IPS DF 4.7 (cell line): ENCODE results near the gene MAPK12.

Experiments
- DNase-seq: peaks from one replicate; pipeline ENCODE4 v3.0.0-alpha.2; 2013; ENCODE audit warnings: low spot score; ENCODE audit errors: extremely low read depth

MAPK12 gene

DNA sequence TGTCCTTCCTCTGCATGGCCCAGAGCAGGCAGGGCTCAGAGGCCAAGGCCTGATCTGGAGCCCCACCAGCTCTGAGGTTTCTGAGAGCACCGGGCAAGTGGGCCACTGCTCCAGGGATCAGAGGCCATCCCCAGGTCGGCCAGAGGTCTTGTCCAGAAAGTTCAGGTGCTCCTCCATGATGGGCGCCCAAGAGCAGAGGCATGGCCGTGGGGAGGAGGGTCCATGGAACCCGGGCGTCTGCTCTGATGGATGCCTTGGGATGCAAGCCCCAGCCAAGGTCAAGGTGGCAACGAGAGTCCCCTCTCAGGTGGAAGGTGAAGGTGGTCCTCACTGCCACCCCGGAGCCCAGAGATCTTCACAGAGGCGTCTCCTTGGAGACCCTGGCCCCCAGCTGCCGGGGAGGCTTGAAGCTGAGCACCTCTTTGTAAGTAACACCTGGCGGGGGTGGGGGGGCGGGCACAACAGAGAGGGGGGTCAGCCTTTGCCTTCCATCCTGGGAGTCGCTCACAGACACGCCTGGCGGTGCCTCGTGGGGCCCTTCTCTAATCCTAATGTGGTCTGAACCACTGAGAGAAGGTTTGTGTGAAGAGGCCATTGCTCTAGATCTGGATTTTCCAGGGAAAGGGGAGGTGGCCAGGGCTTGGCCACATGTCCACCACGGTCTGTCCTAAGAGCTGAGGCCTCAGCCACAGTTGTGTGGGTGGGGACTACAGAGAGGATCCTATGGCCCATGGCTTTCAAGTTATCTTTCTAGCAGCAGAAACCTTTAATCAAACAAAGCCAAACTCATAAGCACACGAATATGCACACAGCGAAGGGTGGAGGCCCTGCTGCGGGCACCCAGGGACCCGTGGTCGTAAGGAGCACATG is 8.2 kb downstream of the MAPK12 start:
- no peak for DNase-seq

DNA sequence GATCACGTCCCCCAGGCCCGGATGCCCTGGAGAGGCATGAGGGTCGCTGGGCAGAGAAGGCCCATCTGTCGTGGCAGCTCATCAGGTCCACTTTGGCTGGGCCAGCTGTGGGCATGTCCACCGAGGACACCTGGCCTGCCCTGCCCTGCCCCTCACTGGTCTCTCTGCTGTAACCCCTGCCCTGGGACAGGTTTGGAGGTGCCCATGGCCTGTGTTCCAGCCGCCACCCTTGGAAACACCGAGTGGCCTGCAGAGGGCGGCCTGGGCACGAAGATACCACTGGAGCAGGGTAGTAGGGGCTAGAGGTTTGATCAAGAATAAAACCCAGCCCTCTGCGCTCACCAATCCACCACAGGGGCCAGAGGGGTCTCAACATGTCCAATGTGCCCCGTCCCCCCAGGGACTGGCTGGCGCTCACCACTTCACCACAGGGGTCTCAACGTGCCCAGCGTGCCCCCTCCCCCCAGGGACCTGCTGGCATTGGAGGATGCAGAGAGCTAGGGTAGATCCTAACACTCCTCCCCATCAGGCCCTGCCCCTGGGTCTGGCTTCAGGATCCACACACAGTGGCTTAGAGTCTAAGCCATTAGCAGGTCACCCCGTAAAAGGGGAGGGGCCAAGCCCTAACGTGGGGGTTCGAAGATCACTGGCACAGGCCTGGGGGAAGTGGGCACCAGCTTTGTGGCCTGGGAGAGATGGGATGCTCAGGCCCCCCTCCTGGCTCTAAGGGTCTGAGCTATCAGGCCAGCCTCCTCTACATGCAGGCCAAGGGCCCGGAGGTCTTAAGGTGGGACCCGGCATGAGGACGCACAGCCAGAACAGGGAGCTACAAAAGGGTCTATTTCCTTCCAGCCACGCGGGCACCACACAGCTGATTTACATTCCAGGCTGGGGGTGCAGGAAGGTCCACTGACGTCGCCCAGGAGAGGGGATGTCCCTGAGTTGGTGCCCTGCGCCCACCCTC is 9.1 kb downstream of the MAPK12 start:
- no peak for DNase-seq

DNA sequence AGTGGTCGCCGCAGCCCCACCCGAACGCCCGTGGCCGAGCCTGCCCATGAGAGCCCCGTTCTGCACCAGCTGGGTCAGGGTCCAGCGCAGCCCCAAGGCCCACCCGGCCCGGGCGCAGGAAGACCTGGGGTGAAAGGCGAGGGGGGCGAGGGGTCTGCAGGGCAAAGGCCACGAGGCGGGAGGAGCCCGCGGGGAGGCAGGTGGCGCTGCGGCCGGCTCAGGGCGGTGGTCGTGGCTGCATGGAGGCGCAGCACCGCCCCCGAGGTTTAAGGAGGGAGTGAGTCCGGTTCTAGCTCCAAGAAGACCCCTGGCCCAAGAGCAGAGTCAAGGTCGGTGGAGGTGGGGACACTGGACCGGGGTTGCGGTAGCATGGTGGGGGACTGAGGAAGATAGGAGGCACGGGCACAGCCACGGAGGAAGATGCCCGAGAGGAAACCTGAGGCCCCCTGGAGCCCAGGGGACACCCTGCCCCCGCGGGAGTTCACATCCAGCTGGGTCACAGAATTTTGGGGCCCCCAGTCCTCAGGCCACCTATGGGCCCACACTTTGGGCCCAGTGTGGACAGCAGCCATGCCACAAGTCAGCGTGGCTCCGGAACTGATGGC is 9.9 kb downstream of the MAPK12 start:
- DNase-seq = no peak

DNA sequence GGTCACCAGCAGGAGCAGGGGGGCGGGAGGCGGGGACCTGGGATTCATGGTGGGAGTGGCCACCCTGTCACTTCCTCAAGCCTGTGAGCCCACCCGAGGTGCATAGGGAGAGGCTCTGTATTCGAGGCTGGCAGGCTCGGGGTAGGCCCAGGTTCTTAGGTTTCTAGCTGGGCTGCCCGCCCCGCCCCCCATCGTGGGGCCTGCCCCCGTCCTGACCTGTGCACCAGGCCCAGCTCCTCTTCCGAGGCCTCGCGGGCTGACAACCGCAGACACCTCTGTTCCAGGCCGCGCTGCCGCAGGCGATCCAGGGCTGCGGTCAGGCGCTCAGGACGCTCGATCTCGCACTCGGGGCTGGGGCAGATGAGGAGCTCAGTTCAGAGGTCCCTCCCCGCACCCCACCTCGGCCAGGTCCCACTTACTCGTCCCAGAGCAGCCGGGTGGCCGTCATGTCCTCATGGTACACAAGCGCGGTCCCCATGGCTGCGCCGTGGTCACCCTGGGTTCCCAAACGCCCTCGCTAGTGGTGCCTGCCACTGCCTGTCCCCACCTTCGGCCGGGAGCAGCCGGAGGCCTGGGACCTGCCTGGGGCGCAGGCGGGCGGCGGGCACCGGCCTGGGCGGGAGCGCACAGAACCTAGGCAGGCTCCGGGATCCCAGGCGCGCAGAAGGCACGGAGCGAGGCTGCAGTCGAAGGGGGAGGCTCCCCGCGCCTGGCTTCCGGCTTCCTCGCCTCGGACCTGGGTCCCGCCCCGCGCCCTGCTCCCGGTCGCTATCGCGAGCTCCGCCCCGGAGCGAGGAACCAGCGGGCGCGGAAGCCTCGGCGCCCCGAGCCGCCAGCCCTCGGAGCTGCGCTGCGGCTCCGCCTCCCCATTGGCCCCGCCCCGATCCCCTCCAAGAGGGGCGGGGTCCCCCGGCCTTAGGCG is 10.7 kb downstream of the MAPK12 start, which contains the start of gene HDAC10:
TSS of gene HDAC10 (minus strand) at position 711 of the 922 bp plus-strand sequence. CDS start at position 478, 233 bp downstream.
- DNase-seq = no peak

DNA sequence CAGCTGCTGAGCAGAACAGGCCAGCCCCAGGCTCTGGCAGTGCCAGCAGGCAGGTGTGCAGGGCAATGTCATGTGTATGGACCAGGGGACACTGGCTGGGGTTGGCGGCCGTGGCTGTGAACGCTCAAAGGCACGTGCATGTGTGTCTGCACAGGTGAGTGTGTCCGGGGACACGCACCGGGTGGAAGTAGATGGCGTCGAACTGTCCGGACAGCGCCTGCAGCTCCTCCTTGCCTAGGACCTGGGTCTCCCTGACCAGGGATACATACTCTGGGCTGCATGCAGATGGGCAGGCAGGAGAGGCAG is 11.3 kb downstream of the MAPK12 start:
- no peak for DNase-seq

DNA sequence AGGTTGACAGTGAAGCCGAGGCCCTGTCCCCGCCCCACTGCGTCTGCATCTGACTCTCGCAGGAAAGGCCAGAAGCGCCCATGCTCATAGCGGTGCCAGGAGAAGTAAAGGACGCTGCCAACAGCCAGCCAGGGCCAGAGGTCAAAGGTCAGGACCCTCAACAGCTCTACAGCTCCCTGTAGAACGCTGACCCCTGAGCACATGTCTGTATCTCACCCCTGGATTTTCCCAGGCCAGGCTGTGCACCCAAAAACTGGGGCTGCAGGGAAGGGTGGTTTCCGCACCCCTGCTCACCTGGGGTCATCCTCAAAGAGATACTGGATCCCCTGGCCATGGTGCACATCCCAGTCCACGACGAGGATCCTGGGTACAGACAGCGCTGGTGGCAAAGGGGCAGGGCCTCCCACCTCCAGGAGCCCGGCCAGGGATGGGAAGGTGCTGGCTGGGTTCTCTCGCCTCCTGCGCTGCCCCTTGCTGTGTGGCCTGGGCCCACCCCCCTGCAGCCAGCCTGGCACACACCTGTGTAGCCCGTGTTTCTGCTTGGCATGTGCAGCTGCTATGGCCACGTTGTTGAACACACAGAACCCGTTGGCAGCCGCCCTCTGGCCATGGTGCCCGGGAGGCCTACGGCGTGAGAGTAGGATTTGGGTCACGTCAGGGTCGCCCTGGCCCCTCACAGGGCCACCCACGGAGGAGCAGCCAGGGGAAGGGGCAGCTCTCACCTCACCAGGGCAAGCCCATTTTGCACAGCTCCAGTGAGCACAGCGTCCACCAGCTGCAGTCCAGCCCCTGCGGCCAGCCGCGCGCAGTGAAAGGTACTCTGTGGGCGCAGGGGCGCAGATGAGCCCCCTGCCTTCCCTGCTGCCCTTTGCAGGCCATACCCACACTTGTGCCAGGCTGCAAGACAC is 11.9 kb downstream of the MAPK12 start:
- no peak for DNase-seq

DNA sequence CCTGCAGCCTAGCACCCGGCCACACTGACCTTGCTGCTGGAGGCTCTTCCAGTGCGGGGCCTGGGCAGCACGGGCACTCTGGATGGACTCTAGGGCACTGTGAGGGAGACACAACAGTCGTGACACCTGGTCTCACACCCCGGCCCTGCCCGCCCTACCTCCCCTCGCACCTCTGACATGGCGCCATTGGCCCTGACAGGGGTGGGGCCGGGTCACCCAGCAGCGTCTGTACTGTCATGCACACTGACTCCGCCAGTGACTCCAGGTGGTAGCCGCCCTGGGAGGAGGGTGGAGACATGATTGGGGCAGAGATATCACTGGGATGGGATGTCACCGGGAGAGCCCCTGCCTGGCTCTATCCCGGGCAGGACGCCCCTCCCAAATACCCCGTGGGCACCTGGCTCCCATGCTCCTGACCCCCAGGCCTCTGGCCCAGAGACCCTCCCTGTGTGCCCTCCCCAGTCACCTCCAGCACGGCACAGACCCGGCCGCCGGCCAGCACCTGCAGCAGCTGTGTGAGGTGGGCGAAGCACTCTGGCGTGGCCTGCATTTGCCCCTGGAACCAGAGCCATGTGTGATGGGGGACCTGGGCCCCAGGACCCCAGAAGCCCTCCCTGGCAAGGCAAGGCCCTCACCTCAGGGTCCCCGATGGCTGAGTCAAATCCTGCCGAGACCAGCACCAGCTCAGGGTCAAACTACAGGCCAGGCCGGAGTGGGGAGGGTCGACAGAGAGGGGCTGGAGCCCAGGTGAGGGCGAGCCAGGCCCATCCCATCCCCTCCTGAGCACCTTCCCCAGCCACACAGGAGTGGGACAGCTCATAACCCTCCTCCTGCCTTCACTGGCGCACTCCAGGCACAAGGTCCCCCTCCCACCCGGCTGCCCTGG is 13.0 kb downstream of the MAPK12 start:
- DNase-seq = no peak

DNA sequence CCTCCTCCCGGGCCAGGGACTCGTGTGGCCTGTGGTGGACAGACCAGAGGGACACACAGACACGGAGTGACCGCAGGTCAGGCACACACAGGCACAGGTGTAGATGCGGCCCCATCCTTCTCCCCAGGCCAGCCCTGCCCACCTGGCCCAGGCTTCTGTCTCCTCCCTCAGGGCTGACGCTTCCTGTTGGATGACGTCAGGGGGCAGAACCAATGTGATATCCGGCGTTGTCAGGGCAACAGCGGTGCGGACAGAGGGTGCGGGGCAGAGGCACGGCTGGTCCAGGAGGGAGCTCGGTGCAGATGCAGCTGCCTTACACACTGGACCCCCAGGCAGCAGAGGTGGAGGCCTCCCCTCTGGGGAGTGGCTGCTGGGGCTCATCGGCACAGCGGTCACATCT is 13.7 kb downstream of the MAPK12 start:
- no peak for DNase-seq

DNA sequence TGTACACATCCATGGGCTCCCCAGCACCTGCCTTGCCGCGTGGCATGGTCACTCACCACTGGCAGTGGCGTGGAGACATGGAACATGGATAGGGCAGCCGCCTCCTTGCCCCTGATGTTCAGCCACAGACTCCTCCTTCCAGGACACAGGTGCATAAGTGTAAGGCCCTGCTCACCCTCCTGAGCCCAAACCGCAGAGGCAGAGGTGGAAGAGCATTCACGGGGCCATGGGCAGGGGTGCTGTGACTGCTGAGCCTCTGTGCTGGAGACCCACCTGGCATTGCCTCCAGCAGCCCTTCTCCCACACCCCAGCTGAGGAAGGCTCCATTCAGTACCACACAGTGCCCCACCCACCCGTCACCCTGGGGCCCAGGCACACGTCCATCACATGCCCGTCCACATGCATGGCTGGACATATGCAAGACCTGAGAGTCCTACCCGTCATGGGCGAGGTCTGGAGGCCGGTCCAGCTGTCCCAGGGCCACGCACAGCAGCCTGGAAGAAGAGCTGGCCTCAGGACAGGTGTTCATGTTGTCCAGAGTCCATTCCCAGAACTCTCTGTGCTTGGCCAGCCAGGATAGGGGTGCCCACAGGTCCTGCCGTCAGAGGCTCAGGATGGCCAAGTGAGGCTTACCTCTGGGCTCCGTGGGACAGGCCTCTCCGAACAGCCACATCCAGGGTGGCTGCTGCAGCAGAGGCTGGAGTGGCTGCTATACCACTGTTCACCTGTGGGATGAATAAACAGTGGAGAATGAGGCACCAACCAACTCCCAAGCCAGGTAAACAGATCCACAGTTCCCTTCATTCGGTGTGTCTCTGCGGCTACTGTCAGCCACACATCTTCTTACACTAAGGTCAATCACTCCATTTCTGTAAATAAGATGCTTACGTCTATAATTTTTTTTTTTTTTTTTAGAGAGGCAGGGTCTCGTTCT is 15.0 kb downstream of the MAPK12 start:
- DNase-seq = no peak

DNA sequence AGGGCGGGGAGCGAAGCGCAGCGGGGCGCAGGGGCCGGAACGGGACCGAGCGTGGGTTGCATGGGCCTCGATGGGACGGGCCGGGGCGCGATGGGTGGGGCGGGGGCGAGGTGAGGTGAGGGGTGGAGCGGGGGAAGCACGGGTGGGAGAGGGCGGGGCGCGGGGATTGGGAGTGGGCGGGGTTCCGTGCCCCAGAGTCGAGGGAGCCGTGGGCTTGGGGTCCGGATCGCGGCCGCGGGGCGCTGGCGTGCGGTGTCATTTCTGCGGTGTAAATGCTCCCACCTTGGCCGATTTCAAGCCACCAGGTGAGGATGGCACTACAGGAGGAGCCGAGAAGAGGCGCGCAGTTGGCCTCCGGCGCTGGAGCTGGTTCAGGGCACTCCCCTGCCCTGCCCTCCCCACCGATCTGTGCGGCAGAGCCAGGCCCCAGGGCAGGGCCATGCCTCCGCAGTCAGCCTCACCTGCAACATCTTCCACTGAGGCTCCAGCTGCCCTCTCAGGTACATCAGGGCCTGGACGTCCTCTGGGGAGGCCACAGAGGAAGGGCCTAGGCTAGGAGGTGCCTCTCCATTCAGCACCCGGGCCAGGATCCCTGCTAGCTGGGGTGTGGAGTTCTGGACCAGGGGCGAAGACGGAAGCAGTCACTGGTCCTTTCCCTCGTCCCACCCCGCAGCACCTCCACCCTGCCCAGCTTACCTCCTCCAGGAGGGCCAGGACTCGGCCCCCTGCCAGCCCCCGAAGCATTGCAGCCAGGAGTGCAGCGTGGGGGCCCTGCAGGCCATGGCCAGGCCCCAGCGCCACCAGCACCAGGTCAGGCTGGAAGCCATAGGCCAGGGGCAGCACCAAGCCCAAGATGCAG is 16.0 kb downstream of the MAPK12 start:
- DNase-seq = no peak

DNA sequence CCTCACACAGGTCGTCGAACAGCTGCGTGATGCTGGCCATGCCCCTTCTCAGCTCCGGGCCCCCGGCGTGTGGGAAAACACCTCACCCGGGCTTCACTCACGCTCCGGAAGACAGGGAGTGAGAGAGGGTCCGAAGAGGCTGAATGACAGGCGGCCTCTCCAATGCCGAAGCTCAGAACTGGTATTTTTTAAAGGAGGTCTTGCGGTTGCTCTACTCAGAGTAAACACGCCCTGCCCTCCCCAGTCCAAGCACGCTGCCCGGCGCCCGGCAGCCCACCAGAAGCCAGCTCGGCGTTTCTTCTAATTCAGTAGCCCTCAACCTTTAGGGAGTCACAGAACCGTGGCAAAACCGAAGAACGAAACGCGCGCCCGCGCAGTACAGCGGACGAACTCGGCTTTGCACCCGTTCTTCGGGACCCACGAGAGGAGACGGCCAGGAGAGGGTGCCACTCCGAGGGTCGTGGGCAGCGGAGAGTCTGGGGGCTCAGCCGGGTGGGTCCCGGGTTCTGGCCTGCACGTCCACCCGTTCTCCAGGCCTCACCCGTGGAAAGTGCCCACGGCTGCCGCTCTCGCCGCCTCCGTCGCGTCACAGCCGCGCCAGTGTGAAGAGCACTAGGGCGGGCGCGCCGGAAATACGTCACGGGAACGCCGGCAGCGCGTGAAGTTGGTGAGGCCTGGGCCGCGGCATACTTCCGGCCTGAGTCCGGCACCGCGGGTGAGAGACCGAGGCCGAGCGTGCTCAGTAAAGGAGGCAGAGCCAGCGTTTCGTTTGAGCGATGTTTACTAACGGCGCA is 16.9 kb downstream of the MAPK12 start, which contains the start of gene TUBGCP6:
TSS of gene TUBGCP6 (minus strand) at position 604 of the 794 bp plus-strand sequence. CDS start at position 40, 564 bp downstream.
- no peak for DNase-seq

DNA sequence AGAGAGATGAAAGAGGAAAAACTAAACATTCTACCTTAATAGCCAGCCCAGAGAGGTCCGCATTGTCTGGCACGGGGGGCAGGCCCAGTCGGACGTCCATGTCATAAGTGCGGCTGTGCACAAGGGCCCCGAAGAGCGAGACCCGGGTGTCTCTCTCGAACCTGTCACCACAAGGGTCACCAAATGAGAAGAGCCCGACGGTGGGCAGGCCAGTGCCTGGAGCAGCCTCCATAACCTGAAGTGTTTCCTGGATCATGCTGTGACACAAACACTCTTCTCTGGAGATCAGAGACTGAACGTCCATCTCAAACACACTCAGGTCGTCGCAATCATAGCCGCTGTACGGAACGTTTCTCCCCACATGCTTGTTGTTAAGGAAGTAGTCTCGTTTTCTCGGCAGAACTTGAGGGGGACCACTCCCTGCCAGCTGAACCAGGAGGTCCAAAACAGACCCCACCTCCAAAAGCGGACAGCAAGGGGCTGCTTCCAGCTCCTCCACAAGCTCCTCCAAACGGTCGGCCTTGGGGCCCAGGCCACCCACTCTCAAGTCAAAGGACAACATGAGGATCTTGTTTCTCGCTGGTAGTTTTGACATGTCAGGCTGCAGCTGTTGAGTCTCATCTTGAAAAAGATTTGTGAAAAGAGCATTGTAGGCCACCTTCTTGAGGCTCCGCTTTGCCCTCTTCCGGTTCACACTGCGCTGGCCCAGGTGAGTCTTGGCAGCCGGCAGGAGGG is 17.6 kb downstream of the MAPK12 start:
- DNase-seq = no peak

DNA sequence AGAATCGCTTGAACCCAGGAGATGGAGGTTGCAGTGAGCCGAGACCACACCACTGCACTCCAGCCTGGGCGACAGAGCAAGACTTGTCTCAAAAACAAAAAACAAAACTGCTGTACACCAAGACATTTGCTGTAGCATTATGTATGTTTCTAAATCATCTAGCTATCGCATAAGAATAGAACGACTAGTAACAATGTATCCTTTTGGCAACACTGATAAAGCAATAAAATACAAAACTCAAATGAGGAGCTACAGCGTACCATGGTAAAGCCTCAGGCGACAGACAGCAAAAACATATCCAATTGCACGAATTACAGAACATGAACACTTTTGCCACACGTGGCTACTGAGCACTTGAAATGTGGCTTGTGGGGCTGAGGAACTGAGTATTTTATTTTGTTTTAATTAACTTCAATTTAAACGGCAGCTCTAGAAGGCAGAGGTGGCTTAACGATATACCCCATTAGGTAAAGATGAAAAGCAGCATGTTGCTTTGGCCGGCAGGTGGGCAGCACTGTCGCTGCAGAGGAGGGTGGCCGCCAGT is 19.0 kb downstream of the MAPK12 start:
- DNase-seq = no peak

DNA sequence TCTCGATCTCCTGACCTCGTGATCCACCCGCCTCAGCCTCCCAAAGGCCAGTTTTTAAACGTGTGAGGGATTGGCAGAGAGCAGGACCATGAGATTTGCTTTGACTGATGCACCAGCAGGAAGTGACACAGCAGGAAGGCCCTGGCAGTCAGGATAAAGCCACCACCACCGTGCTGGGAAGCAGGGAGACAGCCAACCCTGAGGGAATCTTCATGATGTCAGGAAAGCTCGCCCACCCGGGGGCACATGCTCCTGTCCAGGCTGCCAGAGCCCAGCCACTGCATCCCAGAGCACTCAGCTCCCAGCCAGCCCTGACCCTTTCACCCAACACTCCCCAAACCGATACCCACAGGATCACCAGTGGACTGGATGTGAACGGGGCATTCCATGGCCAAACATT is 22.7 kb downstream of the MAPK12 start:
- DNase-seq = no peak
